Measurements from ENCODE around the gene TRIM56. TPM values are rescaled to one million over a fixed set of nuclear protein-coding genes. Genes with fewer than 3 reads are reported as not detected.
"Not testable (repeated sequence)": the region's sequence is repeated elsewhere in the genome, so short reads cannot be mapped to it uniquely, and the experiment has no call there.

The TRIM56 gene
- total RNA-seq, 8 experiments from 2014 or later: 1.4 to 20.0 (median 7.2) TPM

DNA sequence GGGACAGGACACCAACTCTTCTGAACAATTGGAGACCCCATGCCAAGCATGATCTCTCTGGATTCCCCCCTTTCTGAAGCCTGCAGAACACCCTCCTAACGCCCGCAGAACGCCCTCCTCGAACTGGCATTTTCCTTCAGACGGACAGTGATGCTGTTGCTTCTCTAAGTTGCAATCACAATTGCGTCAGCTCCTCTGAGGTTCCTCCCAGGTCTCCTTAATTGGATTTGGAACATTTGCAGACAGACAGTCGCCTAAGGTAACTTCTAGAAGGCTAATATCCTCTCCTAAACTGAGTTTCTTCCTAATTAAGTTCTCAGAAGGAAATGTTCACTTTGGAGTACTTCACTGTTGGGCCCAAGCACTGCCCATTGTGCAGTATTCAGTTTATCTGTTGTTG, 21.1 kb downstream of the TRIM56 start:
- Histone ChIP-seq H3K27ac (no peak overlapping the region), H3K4me3 (no peak overlapping the region), H3K4me1 (replicated peaks in 1 of 2) (no peaks in the 10 kb centered on the region)
- ATAC-seq (replicated peaks in 6 of 8): no peak
- WGBS, 10 experiments: 40 to 100% (median 90%) methylated on average over 1 to 7 of the region's 7 CpGs; no CpG with 5 or more reads in 2 of the 10 experiments
- in situ Hi-C loops (cut with MboI; ENCODE audit: low pct_unique_long_range_greater_than_20kb in 2 of 9, low sequenced_read_pairs in 9 of 9, unreplicated experiment in 9 of 9): no loop called here

DNA sequence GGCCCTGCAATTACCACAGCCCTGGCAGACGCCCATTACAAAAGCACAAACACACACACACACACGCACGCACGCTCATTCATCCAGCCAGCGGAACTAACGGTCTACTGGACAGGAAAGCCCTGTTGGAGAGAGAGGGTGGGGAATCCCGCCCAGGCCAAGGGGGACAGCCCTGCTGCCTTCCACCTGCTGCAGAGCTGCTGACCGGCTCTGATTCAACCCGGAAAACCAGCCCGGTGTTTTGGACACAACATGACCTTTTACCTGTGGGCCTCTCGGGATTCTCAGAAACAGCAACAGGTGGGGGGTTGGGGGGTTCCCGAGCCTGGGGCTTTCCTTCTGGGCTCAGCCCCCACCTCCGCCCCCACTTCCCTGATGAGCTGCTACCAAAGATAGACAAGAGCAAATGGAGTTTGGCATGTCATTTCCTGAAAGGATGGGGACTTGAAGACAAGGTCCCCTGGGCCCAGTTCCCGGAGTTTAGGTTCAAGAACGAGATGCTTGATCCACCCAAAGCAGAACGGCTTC, 23.1 kb downstream of the TRIM56 start:
- peak in 5 of 8 experiments; percentile 29 to 84 (median 59) for ATAC-seq (replicated peaks in 6 of 8)
- in situ Hi-C loops (cut with MboI; ENCODE audit: low pct_unique_long_range_greater_than_20kb in 2 of 9, low sequenced_read_pairs in 9 of 9, unreplicated experiment in 9 of 9): no loop called here
- WGBS, 10 experiments: 50 to 80% (median 66%) methylated on average over 1 to 11 of the region's 16 CpGs; no CpG with 5 or more reads in 5 of the 10 experiments
- no peak overlapping the region for H3K4me3 ChIP-seq
- H3K4me1 ChIP-seq (replicated peaks in 1 of 2): no peaks in the 10 kb centered on the region
- no peak overlapping the region for H3K27ac ChIP-seq

DNA sequence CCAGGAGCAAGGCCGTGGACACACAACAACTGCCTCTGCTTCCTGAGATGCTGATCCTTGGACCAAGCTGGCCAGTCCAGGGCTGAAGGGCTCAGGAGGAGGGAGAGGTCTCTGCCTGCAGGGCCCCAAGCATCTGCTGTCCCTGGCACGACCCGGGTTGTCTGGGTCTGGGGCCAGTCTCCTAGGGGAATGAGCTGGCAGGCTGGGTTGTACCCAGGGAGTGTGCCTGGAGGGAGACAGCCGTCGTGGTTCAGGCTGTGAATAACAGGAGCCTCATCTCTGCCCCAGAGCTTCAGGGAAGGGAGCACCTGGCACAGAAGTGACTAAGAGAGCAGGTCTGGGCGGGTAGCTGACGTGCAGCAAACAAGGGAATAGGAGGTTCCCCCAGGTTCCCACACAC, 23.7 kb downstream of the TRIM56 start:
- no peaks in the 10 kb centered on the region for H3K4me1 ChIP-seq (replicated peaks in 1 of 2)
- H3K27ac ChIP-seq: no peak overlapping the region
- in situ Hi-C loops (cut with MboI; ENCODE audit: low pct_unique_long_range_greater_than_20kb in 2 of 9, low sequenced_read_pairs in 9 of 9, unreplicated experiment in 9 of 9): no loop called here
- no peak overlapping the region for H3K4me3 ChIP-seq
- 32 to 100% (median 86%) methylated on average over 1 to 5 of the region's 7 CpGs; no CpG with 5 or more reads in 6 of the 10 experiments for WGBS, 10 experiments
- ATAC-seq (replicated peaks in 6 of 8): peak in 3 of 8 experiments; percentile 13 to 23 (median 19)

DNA sequence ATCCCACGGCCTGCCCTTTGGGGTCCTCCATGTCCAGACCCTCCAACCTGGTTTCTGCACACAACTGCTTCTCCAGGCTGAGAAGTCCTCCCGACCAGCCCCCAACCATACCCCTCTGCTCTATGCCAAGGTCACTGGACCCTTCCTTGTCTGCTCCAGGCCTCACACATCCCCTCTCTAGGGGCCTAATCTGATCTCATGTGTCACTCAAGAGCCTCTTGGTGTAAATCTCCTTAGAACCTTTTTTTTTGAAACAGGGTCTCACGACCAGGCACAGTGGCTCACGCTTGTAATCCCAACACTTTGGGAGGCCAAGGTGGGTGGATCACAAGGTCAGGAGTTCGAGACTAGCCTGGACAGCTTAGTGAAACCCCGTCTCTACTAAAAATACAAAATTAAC, 24.1 kb downstream of the TRIM56 start:
- WGBS, 10 experiments: 74 to 100% (median 91%) methylated on average over 1 to 4 of the region's 6 CpGs; no CpG with 5 or more reads in 4 of the 10 experiments
- H3K4me1 ChIP-seq (replicated peaks in 1 of 2): no peaks in the 10 kb centered on the region
- in situ Hi-C loops (cut with MboI; ENCODE audit: low pct_unique_long_range_greater_than_20kb in 2 of 9, low sequenced_read_pairs in 9 of 9, unreplicated experiment in 9 of 9): no loop called here
- no peak overlapping the region for H3K4me3 ChIP-seq
- no peak for ATAC-seq (replicated peaks in 6 of 8)
- no peak overlapping the region for H3K27ac ChIP-seq

DNA sequence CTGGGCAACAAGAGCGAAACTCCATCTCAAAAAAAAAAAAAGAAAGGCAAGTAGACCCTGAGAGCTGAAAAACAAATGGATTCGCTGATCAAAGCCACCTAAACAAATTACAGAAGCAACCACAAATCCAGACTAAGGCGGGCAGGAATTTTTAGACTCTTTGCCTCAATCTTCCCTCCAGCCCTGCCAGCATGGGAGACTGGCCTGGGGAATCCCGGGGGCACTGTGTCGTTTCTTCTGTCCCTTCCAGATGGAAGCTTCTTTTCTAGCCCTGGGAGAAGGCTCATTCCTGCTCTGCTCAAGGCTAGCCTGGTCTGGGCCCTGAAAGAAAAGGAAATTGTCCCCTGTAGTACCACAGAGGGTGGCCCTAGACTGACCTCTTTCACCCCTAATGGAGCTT, 26.0 kb downstream of the TRIM56 start:
- WGBS, 10 experiments: 50 to 100% (median 80%) methylated on average over 1 to 5 of the region's 5 CpGs; no CpG with 5 or more reads in 2 of the 10 experiments
- Histone ChIP-seq H3K4me1 (replicated peaks in 1 of 2) (no peaks in the 10 kb centered on the region), H3K27ac (no peak overlapping the region), H3K4me3 (no peak overlapping the region)
- no peak for ATAC-seq (replicated peaks in 6 of 8)
- in situ Hi-C loops (cut with MboI; ENCODE audit: low pct_unique_long_range_greater_than_20kb in 2 of 9, low sequenced_read_pairs in 9 of 9, unreplicated experiment in 9 of 9): no loop called here

DNA sequence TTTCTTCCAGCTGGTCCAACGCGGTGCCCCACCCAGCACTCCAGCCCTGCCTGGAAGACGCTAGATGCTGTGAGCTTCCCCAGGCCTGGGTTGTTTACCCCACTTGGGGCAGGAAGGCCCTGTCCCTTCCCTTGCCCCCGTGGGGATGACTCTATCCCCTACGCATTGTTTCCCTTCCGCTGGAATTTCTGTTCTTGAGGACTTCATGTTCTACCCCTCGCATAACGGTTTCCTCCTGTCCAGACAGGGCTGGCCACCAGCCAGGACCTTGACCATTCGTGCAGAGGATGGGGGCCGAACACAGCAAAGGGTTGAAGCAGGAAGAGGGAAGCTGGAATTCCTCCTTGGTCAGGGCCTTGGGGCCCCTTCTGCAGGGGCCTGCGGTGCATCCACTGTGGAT, 27.0 kb downstream of the TRIM56 start:
- no peak for ATAC-seq (replicated peaks in 6 of 8)
- 61 to 100% (median 80%) methylated on average over 1 to 9 of the region's 11 CpGs; no CpG with 5 or more reads in 5 of the 10 experiments for WGBS, 10 experiments
- H3K4me3 ChIP-seq: no peak overlapping the region
- H3K4me1 ChIP-seq (replicated peaks in 1 of 2): no peaks in the 10 kb centered on the region
- in situ Hi-C loops (cut with MboI; ENCODE audit: low pct_unique_long_range_greater_than_20kb in 2 of 9, low sequenced_read_pairs in 9 of 9, unreplicated experiment in 9 of 9): no loop called here
- H3K27ac ChIP-seq: no peak overlapping the region

DNA sequence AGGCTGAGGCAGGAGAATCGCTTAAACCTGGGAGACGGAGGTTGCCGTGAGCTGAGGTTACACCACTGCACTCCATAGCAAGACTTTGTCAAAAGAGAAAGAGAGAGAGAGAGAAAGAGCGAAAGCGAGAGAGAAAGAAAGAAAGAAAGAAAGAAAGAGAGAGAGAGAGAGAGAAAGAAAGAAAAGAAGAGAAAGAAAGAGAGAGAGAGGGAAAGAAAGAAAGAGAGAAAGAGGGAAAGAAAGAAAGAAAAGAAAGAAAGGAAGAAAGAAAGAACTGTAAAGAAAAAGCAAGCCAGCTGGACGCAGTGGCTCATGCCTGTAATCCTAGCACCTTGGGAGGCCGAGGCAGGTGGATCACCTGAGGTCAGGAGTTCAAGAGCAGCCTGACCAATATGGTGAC, 27.9 kb downstream of the TRIM56 start:
- H3K4me1 ChIP-seq (replicated peaks in 1 of 2); in situ Hi-C loops (cut with MboI; ENCODE audit: low pct_unique_long_range_greater_than_20kb in 2 of 9, low sequenced_read_pairs in 9 of 9, unreplicated experiment in 9 of 9); H3K27ac ChIP-seq; H3K4me3 ChIP-seq; ATAC-seq (replicated peaks in 6 of 8): not testable (repeated sequence)
- 88 to 100% (median 91%) methylated on average over 1 to 7 of the region's 7 CpGs; no CpG with 5 or more reads in 1 of the 10 experiments for WGBS, 10 experiments

DNA sequence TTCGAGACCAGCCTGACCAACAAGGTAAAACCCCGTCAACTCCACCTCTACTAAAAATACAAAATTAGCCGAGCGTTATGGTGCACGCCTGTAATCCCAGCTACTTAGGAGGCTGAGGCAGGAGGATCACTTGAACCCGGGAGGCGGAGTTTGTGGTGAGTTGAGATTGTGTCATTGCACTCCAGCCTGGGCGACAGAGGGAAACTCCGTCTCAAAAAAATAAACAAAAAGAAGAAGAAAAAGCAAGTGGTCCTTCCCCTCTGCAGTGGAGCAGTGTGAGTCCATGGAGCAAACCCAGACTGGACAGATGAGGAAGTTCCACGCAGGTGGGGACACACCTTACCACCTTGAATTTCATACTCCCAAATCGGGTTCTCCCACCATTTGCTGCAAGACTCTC, 28.6 kb downstream of the TRIM56 start:
- no peaks in the 10 kb centered on the region for H3K4me1 ChIP-seq (replicated peaks in 1 of 2)
- no peak overlapping the region for H3K27ac ChIP-seq
- ATAC-seq (replicated peaks in 6 of 8): no peak
- in situ Hi-C loops (cut with MboI; ENCODE audit: low pct_unique_long_range_greater_than_20kb in 2 of 9, low sequenced_read_pairs in 9 of 9, unreplicated experiment in 9 of 9): no loop called here
- WGBS, 10 experiments: 80 to 100% (median 92%) methylated on average over 1 to 6 of the region's 11 CpGs; no CpG with 5 or more reads in 3 of the 10 experiments
- no peak overlapping the region for H3K4me3 ChIP-seq

DNA sequence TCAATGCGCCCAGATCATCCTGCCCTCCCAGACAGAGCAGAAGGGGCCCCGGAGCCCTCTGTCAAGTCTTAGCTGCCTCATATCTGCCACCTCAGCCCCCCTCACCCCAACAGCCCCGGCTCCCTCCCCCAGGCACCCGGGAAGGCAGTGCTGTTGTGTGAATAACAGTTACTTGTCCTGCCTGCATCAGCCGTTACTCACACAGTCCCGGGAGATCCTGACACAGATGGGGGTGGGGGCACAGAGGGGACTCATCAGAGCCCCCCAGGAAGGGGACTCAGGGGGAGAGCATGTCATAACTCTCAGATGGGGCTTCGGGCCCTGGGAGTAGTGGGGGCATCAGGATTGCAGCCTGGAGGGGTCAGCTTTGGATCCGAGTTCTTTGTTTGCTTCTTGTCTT, 29.2 kb downstream of the TRIM56 start:
- 50 to 100% (median 100%) methylated on average over 1 to 2 of the region's 8 CpGs; no CpG with 5 or more reads in 7 of the 10 experiments for WGBS, 10 experiments
- in situ Hi-C loops (cut with MboI; ENCODE audit: low pct_unique_long_range_greater_than_20kb in 2 of 9, low sequenced_read_pairs in 9 of 9, unreplicated experiment in 9 of 9): no loop called here
- Histone ChIP-seq H3K4me1 (replicated peaks in 1 of 2) (no peaks in the 10 kb centered on the region), H3K27ac (no peak overlapping the region), H3K4me3 (no peak overlapping the region)
- no peak for ATAC-seq (replicated peaks in 6 of 8)

DNA sequence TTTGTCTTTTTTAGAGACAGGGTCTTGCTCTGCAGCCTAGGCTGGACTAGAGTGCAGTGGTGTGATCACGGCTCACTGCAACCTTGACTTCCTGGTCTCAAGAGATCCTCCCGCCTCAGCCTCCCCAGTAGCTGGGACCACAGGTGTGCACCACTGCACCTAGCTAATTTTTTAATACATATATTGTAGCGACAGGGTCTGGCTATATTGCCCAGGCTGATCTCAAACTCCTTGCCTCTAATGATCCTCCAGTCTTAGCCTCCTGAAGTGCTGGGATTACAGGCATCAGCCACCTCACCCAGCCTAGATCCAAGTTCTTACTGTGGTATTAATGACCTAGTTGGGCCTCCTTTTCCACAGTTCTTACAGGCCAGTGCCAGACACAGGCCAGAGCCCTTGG, 29.9 kb downstream of the TRIM56 start:
- 80 to 100% (median 92%) methylated on average over 1 to 2 of the region's 3 CpGs; no CpG with 5 or more reads in 5 of the 10 experiments for WGBS, 10 experiments
- ATAC-seq (replicated peaks in 6 of 8): no peak
- H3K4me1 ChIP-seq (replicated peaks in 1 of 2): no peaks in the 10 kb centered on the region

DNA sequence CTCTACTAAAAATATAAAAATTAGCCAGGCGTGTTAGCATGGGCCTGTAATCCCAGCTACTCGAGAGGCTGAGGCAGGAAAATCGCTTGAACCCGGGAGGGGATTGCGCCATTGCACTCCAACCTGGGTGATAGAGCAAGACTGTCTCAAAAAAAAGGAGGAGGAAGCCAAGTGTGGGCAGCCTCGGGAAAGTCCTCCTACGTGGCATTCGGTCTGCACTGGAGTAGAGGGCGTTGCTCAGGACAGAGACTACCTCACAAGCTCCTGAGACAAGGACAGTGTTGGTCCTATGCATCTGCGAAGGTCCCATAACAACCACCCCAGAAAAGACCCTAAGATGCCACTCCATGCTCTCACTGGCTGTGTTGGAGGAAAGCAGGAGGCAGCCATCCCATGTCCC, 31.6 kb downstream of the TRIM56 start:
- 60 to 96% (median 87%) methylated on average over 1 to 10 of the region's 10 CpGs; no CpG with 5 or more reads in 3 of the 10 experiments for WGBS, 10 experiments
- no peak for ATAC-seq (replicated peaks in 6 of 8)
- H3K27ac ChIP-seq: no peak overlapping the region
- H3K4me3 ChIP-seq: no peak overlapping the region
- peaks cover 1% of the 10 kb centered on the region in 2 donors for H3K4me1 ChIP-seq (replicated peaks in 1 of 2)
- in situ Hi-C loops (cut with MboI; ENCODE audit: low pct_unique_long_range_greater_than_20kb in 2 of 9, low sequenced_read_pairs in 9 of 9, unreplicated experiment in 9 of 9): no loop called here

More for the DNA sequence above, 29.9 kb downstream of the TRIM56 start:
- in situ Hi-C loops (cut with MboI; ENCODE audit: low pct_unique_long_range_greater_than_20kb in 2 of 9, low sequenced_read_pairs in 9 of 9, unreplicated experiment in 9 of 9): no loop called here
- Histone ChIP-seq H3K4me3 (no peak overlapping the region), H3K27ac (no peak overlapping the region)

DNA sequence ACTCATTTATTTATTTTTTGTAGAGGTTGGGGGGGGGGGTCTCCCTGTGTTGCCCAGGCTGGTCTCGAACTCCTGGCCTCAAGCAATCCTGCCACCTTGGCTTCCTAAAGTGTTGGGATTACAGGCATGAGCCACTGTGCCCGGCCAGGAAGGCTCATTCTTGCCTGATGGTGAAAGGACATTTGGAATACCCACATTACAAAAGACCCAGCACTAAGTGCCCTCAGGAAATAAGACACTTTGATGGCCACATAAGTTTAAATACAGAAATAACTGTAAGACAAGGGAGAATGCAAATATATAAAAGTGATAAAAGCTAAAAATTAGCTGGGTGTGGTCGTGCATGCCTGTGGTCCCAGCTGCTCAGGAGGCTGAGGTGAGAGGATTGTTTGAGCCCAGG, 33.6 kb downstream of the TRIM56 start:
- no peak overlapping the region for H3K4me3 ChIP-seq
- H3K27ac ChIP-seq: no peak overlapping the region
- in situ Hi-C loops (cut with MboI; ENCODE audit: low pct_unique_long_range_greater_than_20kb in 2 of 9, low sequenced_read_pairs in 9 of 9, unreplicated experiment in 9 of 9): no loop called here
- H3K4me1 ChIP-seq (replicated peaks in 1 of 2): peaks cover 4 to 9% of the 10 kb centered on the region in 2 donors
- ATAC-seq (replicated peaks in 6 of 8): no peak
- 33 to 100% (median 89%) methylated on average over 1 to 2 of the region's 3 CpGs; no CpG with 5 or more reads in 3 of the 10 experiments for WGBS, 10 experiments

DNA sequence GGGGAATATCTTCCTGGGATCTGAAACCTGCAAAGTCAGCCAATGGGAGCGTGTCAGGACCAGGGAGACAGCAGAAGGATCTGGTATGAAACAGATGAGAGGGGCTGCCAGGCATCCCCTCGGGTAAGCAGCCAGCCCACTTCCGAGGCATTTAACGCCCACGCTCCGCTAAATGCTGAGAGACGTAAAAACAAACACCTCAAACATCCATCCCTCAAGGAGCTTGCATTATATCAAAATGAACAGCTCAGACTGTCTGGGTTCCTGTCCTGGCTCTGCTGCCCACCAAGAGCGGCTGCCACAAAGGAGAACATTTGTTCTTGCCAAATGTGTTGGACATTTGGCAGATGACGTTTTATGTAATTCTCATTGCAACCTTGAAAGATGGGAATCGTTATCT, 34.6 kb downstream of the TRIM56 start:
- Histone ChIP-seq H3K4me1 (replicated peaks in 1 of 2) (peaks cover 4 to 15% of the 10 kb centered on the region in 2 donors), H3K4me3 (no peak overlapping the region), H3K27ac (no peak overlapping the region)
- no peak for ATAC-seq (replicated peaks in 6 of 8)
- 27 to 100% (median 66%) methylated on average over 1 to 8 of the region's 10 CpGs; no CpG with 5 or more reads in 2 of the 10 experiments for WGBS, 10 experiments
- in situ Hi-C loops (cut with MboI; ENCODE audit: low pct_unique_long_range_greater_than_20kb in 2 of 9, low sequenced_read_pairs in 9 of 9, unreplicated experiment in 9 of 9): no loop called here

DNA sequence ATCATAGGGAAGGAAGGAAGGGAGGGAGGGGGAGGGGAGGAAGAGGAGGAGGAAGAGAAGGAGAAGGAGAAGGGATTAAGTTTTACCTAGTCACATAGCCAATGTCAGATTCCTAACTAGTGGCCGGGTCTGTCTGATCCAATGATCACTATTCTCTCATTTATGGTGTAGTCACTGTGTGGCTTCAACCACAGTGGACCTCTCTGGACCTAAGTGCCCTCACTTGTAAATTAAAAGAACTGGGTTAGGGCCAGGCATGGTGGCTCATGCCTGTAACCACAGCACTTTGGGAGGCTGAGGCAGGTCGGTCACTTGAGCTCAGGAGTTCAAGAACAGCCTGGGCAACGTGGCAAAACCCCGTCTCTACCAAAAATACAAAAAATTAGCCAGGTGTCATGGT, 35.0 kb downstream of the TRIM56 start:
- no peak for ATAC-seq (replicated peaks in 6 of 8)
- in situ Hi-C loops (cut with MboI; ENCODE audit: low pct_unique_long_range_greater_than_20kb in 2 of 9, low sequenced_read_pairs in 9 of 9, unreplicated experiment in 9 of 9): no loop called here
- 63 to 100% (median 94%) methylated on average over 1 to 4 of the region's 4 CpGs; no CpG with 5 or more reads in 5 of the 10 experiments for WGBS, 10 experiments
- Histone ChIP-seq H3K4me3 (no peak overlapping the region), H3K4me1 (replicated peaks in 1 of 2) (peaks cover 4 to 15% of the 10 kb centered on the region in 2 donors), H3K27ac (no peak overlapping the region)
